ENCODE results near the gene ARTN. TPM values are rescaled to one million over a fixed set of nuclear protein-coding genes. Genes with fewer than 3 reads are reported as not detected.

The ARTN gene
- total RNA-seq, 4 donors from 2014 or later: 0.94 TPM; not detected in 3

GRCh38 chr1:43908858-43909257, 24.7 kb upstream of the ARTN start:
- Histone ChIP-seq H3K9me3 (no peaks in the 10 kb centered on the region), H3K4me1 (peaks cover 0 to 9% (median 0%) of the 10 kb centered on the region in 4 donors), H3K27ac (no peak overlapping the region), H3K36me3 (no peaks in the 10 kb centered on the region), H3K4me3 (no peak overlapping the region), H3K27me3 (no peaks in the 10 kb centered on the region)
- no peak for TF ChIP-seq POLR2A (IDR thresholded peaks at IDR 0.05)
- TF ChIP-seq, protein P1, sequence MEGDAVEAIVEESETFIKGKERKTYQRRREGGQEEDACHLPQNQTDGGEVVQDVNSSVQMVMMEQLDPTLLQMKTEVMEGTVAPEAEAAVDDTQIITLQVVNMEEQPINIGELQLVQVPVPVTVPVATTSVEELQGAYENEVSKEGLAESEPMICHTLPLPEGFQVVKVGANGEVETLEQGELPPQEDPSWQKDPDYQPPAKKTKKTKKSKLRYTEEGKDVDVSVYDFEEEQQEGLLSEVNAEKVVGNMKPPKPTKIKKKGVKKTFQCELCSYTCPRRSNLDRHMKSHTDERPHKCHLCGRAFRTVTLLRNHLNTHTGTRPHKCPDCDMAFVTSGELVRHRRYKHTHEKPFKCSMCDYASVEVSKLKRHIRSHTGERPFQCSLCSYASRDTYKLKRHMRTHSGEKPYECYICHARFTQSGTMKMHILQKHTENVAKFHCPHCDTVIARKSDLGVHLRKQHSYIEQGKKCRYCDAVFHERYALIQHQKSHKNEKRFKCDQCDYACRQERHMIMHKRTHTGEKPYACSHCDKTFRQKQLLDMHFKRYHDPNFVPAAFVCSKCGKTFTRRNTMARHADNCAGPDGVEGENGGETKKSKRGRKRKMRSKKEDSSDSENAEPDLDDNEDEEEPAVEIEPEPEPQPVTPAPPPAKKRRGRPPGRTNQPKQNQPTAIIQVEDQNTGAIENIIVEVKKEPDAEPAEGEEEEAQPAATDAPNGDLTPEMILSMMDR (IDR thresholded peaks at IDR 0.05): no peak
- no peak for DNase-seq

DNA sequence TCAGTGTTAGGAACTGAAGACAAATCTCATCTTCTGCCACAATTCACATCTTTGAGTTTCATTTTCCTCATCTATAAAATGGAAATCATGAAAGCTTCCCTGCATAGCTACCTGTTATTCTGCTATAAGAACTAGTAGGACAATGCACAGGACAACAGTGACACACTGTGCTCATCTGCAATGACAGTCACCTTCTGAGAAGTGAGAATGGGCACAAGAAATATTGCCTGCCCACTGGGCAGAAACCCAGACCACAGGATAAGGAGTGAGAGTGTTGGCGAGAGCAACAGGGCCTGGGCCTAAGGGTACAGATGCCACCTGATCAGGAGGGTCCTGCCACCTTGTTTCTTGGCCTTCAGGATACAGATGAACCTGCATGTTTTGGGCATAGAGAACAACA, 23.3 kb upstream of the ARTN start:
- Histone ChIP-seq H3K9me3 (no peaks in the 10 kb centered on the region), H3K4me1 (peaks cover 0 to 9% (median 0%) of the 10 kb centered on the region in 4 donors), H3K4me3 (no peak overlapping the region), H3K36me3 (no peaks in the 10 kb centered on the region), H3K27ac (no peak overlapping the region), H3K27me3 (no peaks in the 10 kb centered on the region)
- TF ChIP-seq, protein P1 (IDR thresholded peaks at IDR 0.05): peak in 2 of 6 experiments; percentile 25 to 35
- TF ChIP-seq POLR2A (IDR thresholded peaks at IDR 0.05): no peak
- DNase-seq: no peak

- Histone ChIP-seq H3K27ac (no peak overlapping the region), H3K9me3 (no peaks in the 10 kb centered on the region), H3K27me3 (no peaks in the 10 kb centered on the region), H3K4me3 (no peak overlapping the region), H3K4me1 (peaks cover 0 to 9% (median 0%) of the 10 kb centered on the region in 4 donors), H3K36me3 (no peaks in the 10 kb centered on the region)
- TF ChIP-seq, protein P1 (IDR thresholded peaks at IDR 0.05): no peak
- no peak for TF ChIP-seq POLR2A (IDR thresholded peaks at IDR 0.05)
- no peak for DNase-seq
These were observed 21.0 kb upstream of the ARTN start for GRCh38 chr1:43912607-43913006.

- Histone ChIP-seq H3K4me3 (no peak overlapping the region), H3K36me3 (no peaks in the 10 kb centered on the region), H3K27me3 (no peaks in the 10 kb centered on the region), H3K9me3 (no peaks in the 10 kb centered on the region), H3K27ac (no peak overlapping the region), H3K4me1 (peaks cover 0 to 9% (median 0%) of the 10 kb centered on the region in 4 donors)
- no peak for TF ChIP-seq POLR2A (IDR thresholded peaks at IDR 0.05)
- TF ChIP-seq, protein P1 (IDR thresholded peaks at IDR 0.05): no peak
- DNase-seq: no peak
These were observed 20.5 kb upstream of the ARTN start for GRCh38 chr1:43913051-43913501.

GRCh38 chr1:43913666-43914360, 19.8 kb upstream of the ARTN start:
- H3K36me3 ChIP-seq: no peaks in the 10 kb centered on the region
- peaks cover 0 to 9% (median 0%) of the 10 kb centered on the region in 4 donors for H3K4me1 ChIP-seq
- H3K27ac ChIP-seq: no peak overlapping the region
- TF ChIP-seq, protein P1 (IDR thresholded peaks at IDR 0.05): no peak
- no peak for TF ChIP-seq POLR2A (IDR thresholded peaks at IDR 0.05)
- DNase-seq: no peak
- H3K4me3 ChIP-seq: no peak overlapping the region
- H3K27me3 ChIP-seq: no peaks in the 10 kb centered on the region
- H3K9me3 ChIP-seq: no peaks in the 10 kb centered on the region

All from Peyer's patch (tissue), 4 donors.